ENCODE results near the gene POP5.
"Not testable (repeated sequence)": the region's sequence is repeated elsewhere in the genome, so short reads cannot be mapped to it uniquely, and the experiment has no call there.

DNA sequence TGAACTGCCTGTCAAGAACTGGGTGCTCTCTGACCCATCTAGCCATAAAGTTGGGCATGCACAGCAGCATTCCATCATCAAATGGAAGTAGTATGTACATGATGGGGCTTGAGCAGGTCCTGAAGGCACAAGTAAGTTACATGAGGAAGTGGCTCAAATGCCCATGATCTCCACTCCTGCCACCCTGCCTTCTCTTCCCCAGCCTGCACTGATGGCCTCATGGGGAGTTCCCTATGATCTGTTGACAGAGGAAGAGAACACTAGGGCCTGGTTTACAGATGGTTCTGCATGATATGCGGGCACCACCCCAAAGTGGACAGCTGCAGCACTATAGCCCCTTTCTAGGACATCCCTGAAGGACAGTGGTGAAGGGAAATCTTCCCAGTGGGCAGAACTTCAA, 30.3 kb upstream of the POP5 start:
- TF ChIP-seq, protein P1, sequence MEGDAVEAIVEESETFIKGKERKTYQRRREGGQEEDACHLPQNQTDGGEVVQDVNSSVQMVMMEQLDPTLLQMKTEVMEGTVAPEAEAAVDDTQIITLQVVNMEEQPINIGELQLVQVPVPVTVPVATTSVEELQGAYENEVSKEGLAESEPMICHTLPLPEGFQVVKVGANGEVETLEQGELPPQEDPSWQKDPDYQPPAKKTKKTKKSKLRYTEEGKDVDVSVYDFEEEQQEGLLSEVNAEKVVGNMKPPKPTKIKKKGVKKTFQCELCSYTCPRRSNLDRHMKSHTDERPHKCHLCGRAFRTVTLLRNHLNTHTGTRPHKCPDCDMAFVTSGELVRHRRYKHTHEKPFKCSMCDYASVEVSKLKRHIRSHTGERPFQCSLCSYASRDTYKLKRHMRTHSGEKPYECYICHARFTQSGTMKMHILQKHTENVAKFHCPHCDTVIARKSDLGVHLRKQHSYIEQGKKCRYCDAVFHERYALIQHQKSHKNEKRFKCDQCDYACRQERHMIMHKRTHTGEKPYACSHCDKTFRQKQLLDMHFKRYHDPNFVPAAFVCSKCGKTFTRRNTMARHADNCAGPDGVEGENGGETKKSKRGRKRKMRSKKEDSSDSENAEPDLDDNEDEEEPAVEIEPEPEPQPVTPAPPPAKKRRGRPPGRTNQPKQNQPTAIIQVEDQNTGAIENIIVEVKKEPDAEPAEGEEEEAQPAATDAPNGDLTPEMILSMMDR (IDR thresholded peaks at IDR 0.05; ENCODE audit: low read length), result not testable (repeated sequence)
- not testable (repeated sequence) for TF ChIP-seq EZH2 (IDR thresholded peaks at IDR 0.05; ENCODE audit: borderline replicate concordance, low read length)
